Vagina (tissue), 2 donors: ENCODE data around the gene KMT2E.

Experiments
- CTCF ChIP-seq, 3 experiments: fragments of 450-650 bp in 2 of 3; fragments of 200-600 bp in 1 of 3; sonication (generic) in 1 of 3; IDR thresholded peaks; one replicate each; pipeline ENCODE4 v1.5.1; 2017 to 2019; ENCODE audit warnings: antibody characterized with exemption in 3 of 3, mild to moderate bottlenecking in 2 of 3, moderate library complexity in 2 of 3
- POLR2A ChIP-seq, 2 donors: fragments of 450-650 bp; IDR thresholded peaks; one replicate each; pipeline ENCODE4 v1.6.1; 2017; ENCODE audit warnings: antibody characterized with exemption in 2 of 2, mild to moderate bottlenecking in 2 of 2, moderate library complexity in 2 of 2
- POLR2AphosphoS5 ChIP-seq, 2 donors: sonication (generic); formaldehyde crosslinking; IDR thresholded peaks; one replicate each; pipeline ENCODE4 v1.9.0; 2017; ENCODE audit warnings: antibody characterized with exemption in 2 of 2, mild to moderate bottlenecking in 2 of 2, low read depth in 1 of 2; ENCODE audit not compliant: insufficient read depth in 1 of 2

DNA sequence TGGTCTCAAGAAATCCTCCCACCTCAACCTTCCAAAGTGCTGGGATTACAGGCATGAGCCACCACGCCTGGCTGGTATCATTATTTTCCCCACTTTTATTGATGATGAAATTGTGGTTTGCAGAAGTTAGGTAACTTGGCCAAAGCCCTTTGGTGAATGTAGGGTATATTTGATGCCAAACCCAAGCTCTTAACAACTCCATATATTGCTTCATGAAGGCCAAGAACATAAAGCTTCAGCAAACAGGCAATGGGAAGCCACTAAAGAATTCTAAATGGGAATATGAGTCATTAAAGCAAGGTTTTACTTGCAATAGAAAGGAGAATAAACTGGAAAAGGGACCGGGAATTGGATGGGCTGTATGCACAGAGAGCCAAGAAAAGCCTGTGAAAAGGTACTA lies 142.7 kb downstream of the KMT2E start:
- TF ChIP-seq CTCF (IDR thresholded peaks at IDR 0.05) (no peak), POLR2AphosphoS5 (IDR thresholded peaks at IDR 0.05; ENCODE audit: insufficient read depth in 1 of 2, low read depth in 1 of 2) (no peak), POLR2A (IDR thresholded peaks at IDR 0.05) (no peak)
